IPS DF 4.7 (cell line): Measurements from ENCODE around the gene KLHL21.

Experiments used
- DNase-seq: peaks from one replicate; pipeline ENCODE4 v3.0.0-alpha.2; 2013; ENCODE audit warnings: low spot score; ENCODE audit errors: extremely low read depth

KLHL21 gene

GRCh38 chr1:6625584-6626149 lies 23.0 kb upstream of the KLHL21 start:
- no peak for DNase-seq

GRCh38 chr1:6624710-6625583 lies 22.3 kb upstream of the KLHL21 start, which contains the start of gene THAP3:
TSS of gene THAP3 (plus strand) at chr1:6624868. CDS start at chr1:6625219, 351 bp downstream.
- no peak for DNase-seq

- DNase-seq: no peak
Measured at GRCh38 chr1:6623269-6623965, 20.7 kb upstream of the KLHL21 start.

- DNase-seq: no peak
Measured at GRCh38 chr1:6622396-6623152, 19.9 kb upstream of the KLHL21 start.

- DNase-seq: no peak
Measured at GRCh38 chr1:6621429-6622391, 19.0 kb upstream of the KLHL21 start.

- no peak for DNase-seq
Measured at GRCh38 chr1:6619045-6619444, 16.4 kb upstream of the KLHL21 start.

GRCh38 chr1:6614929-6615785 lies 12.5 kb upstream of the KLHL21 start:
- no peak for DNase-seq

- DNase-seq: no peak
Measured at GRCh38 chr1:6614019-6614928, 11.6 kb upstream of the KLHL21 start.

GRCh38 chr1:6613361-6614018 lies 10.8 kb upstream of the KLHL21 start, which contains the start of gene PHF13:
TSS of gene PHF13 (plus strand) at chr1:6613731. CDS start at chr1:6614067, 336 bp downstream.
- peak; percentile 86 for DNase-seq

GRCh38 chr1:6612641-6613360 lies 10.1 kb upstream of the KLHL21 start:
- DNase-seq: no peak

GRCh38 chr1:6603915-6604558 lies 1.4 kb upstream of the KLHL21 start:
- no peak for DNase-seq

GRCh38 chr1:6603238-6603914 lies 707 bp upstream of the KLHL21 start:
- no peak for DNase-seq

- no peak for DNase-seq
Measured at GRCh38 chr1:6601923-6602668, 573 bp downstream of the KLHL21 start.

GRCh38 chr1:6601049-6601922 lies 1.4 kb downstream of the KLHL21 start:
- DNase-seq: no peak
